ENCODE measurements around the gene WDR45B. TPM values are rescaled to one million over a fixed set of nuclear protein-coding genes. Genes with fewer than 3 reads are reported as not detected.
A peak's percentile ranks its signal among the peaks of the same experiment; 100 is the strongest.

The WDR45B gene
- total RNA-seq, 1 experiment from 2014 or later: 110 TPM

DNA sequence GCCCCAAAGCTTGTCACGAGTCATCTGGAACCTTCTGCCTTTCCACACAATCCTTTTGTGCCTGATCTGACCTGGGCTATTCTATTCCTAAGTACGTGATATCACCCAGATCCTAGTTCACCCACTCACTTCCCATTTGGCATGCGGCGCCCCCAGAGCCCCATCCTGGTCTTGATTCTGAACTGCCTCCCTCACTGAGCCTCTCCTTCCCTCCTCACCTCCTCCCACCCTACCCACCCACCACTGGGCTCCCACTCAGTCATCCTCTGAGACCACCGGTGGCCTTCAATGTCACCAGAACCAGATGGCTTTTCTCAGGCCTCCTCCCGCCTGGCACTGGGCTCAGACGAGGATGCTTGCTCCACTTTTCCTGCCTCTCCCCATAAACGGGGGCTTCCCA, 18.5 kb downstream of the WDR45B start:
- no peaks in the 10 kb centered on the region for H3K27me3 Mint-ChIP-seq (ENCODE audit: low read depth)
- H3K14ac ChIP-seq (ENCODE audit: insufficient read depth, low read length): no peak overlapping the region
- H3K4me3 Mint-ChIP-seq: no peak overlapping the region
- TF ChIP-seq, protein P1, sequence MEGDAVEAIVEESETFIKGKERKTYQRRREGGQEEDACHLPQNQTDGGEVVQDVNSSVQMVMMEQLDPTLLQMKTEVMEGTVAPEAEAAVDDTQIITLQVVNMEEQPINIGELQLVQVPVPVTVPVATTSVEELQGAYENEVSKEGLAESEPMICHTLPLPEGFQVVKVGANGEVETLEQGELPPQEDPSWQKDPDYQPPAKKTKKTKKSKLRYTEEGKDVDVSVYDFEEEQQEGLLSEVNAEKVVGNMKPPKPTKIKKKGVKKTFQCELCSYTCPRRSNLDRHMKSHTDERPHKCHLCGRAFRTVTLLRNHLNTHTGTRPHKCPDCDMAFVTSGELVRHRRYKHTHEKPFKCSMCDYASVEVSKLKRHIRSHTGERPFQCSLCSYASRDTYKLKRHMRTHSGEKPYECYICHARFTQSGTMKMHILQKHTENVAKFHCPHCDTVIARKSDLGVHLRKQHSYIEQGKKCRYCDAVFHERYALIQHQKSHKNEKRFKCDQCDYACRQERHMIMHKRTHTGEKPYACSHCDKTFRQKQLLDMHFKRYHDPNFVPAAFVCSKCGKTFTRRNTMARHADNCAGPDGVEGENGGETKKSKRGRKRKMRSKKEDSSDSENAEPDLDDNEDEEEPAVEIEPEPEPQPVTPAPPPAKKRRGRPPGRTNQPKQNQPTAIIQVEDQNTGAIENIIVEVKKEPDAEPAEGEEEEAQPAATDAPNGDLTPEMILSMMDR (conservative IDR thresholded peaks at IDR 0.05): no peak
- H2BK12ac ChIP-seq (ENCODE audit: insufficient read length, low read depth, low read length): no peak overlapping the region
- no peaks in the 10 kb centered on the region for H3K4me1 ChIP-seq (ENCODE audit: insufficient read depth, low read length)
- no peaks in the 10 kb centered on the region for H3K9me3 Mint-ChIP-seq
- no peak overlapping the region for H3K4me2 ChIP-seq (ENCODE audit: insufficient read depth, insufficient read length, low read length)
- peaks cover 11% of the 10 kb centered on the region for H3K79me1 ChIP-seq (ENCODE audit: insufficient read depth, low read depth, low read length, poor library complexity, severe bottlenecking)
- no peak overlapping the region for H4K5ac ChIP-seq (ENCODE audit: insufficient read length, low read depth, low read length)
- no peak overlapping the region for H3K4ac ChIP-seq (ENCODE audit: low read depth, low read length)
- H2BK5ac ChIP-seq (ENCODE audit: insufficient read length, low read length): no peak overlapping the region
- no peaks in the 10 kb centered on the region for H3K23me2 ChIP-seq (ENCODE audit: insufficient read length, low read depth, low read length, poor library complexity, severe bottlenecking)
- no peak for DNase-seq
- no peaks in the 10 kb centered on the region for H3K9me3 ChIP-seq (ENCODE audit: control insufficient read depth, low read depth, low read length)
- peak overlapping the region in 2 of 3 experiments; percentile 37 to 85; a peak in 5 of 7 replicates for H3K27ac Mint-ChIP-seq
- peaks cover 21 to 65% (median 60%) of the 10 kb centered on the region in 3 experiments; a peak in 6 of 7 replicates for H3K36me3 Mint-ChIP-seq (ENCODE audit: insufficient read depth in 1 of 3, low read depth in 3 of 3)
- no peak overlapping the region for H2AFZ ChIP-seq (ENCODE audit: low read length)
- H2BK120ac ChIP-seq (ENCODE audit: low read depth, low read length, poor library complexity, severe bottlenecking): no peak overlapping the region
- no peak overlapping the region for H2BK20ac ChIP-seq (ENCODE audit: low read depth, low read length, poor library complexity, severe bottlenecking)
- no peaks in the 10 kb centered on the region for H3K4me1 Mint-ChIP-seq
- H3T11ph ChIP-seq (ENCODE audit: low read length): no peak overlapping the region
- no CpG with 5 or more reads among the region's 8 CpGs for WGBS (ENCODE audit: extremely low coverage, insufficient read length, low lambda C conversion rate)
- H4K91ac ChIP-seq (ENCODE audit: insufficient read length, low read depth, low read length): no peak overlapping the region
- H2BK15ac ChIP-seq (ENCODE audit: low read depth, low read length): no peak overlapping the region
- no peak overlapping the region for H2AK5ac ChIP-seq (ENCODE audit: insufficient read length, low read length)
- no peak overlapping the region for H3K27ac ChIP-seq (ENCODE audit: insufficient read length, low read depth, low read length)
- H3K27me3 ChIP-seq (ENCODE audit: insufficient read depth, low read length): no peaks in the 10 kb centered on the region
- H4K20me1 ChIP-seq (ENCODE audit: control insufficient read depth, insufficient read depth, insufficient read length): no peaks in the 10 kb centered on the region
- no peak overlapping the region for H3K9ac ChIP-seq (ENCODE audit: extremely low read depth, insufficient read length, low read length)
- no peak overlapping the region for H3K56ac ChIP-seq (ENCODE audit: insufficient read length, low read depth, low read length)
- peaks cover 7% of the 10 kb centered on the region; the same call in 1 of the 2 replicates for H3K79me2 ChIP-seq (ENCODE audit: insufficient read depth, low read length)
- H4K8ac ChIP-seq (replicated peaks; ENCODE audit: insufficient read length, low read depth, low read length): no peak overlapping the region
- H3K23ac ChIP-seq (ENCODE audit: insufficient read length, low read depth, low read length): no peak overlapping the region
- H3K18ac ChIP-seq (ENCODE audit: insufficient read length, low read depth, low read length): no peak overlapping the region
